ENCODE measurements around the gene PAFAH2. TPM values are rescaled to one million over a fixed set of nuclear protein-coding genes. Genes with fewer than 3 reads are reported as not detected.

Gene PAFAH2
- polyA plus RNA-seq, 4 donors: 17.2 to 32.7 (median 26.1) TPM

- no peak for FAIRE-seq
Measured at GRCh38 chr1:26035203-26035958, 37.5 kb upstream of the PAFAH2 start.

GRCh38 chr1:26034504-26035202 lies 36.8 kb upstream of the PAFAH2 start:
- FAIRE-seq: no peak
- peak overlapping the region; percentile 49 to 78 (median 78) for H3K4me3 ChIP-seq (ENCODE audit: low read depth in 1 of 3, low read length in 3 of 3)
- no peak overlapping the region for H3K27ac ChIP-seq (ENCODE audit: low read depth in 1 of 3, low read length in 2 of 3)
- no peaks in the 10 kb centered on the region for H3K9me3 ChIP-seq (ENCODE audit: control insufficient read depth in 2 of 2, insufficient read depth in 1 of 2, low read depth in 1 of 2, low read length in 1 of 2)
- no peak for DNase-seq
- H3K4me1 ChIP-seq (ENCODE audit: control insufficient read depth in 3 of 3, insufficient read depth in 2 of 3, low read depth in 1 of 3, low read length in 2 of 3): peaks cover 0 to 23% (median 3%) of the 10 kb centered on the region in 3 donors
- peaks cover 0 to 11% (median 0%) of the 10 kb centered on the region in 3 donors for H3K27me3 ChIP-seq (ENCODE audit: control insufficient read depth in 3 of 3, insufficient read depth in 3 of 3, low read length in 3 of 3)
- 12 to 18% (median 16%) methylated on average over 14 to 15 of the region's 15 CpGs for WGBS, 3 donors
- H3K36me3 ChIP-seq (ENCODE audit: control insufficient read depth in 3 of 3, insufficient read depth in 2 of 3, low read depth in 1 of 3, low read length in 3 of 3): peaks cover 0 to 29% (median 0%) of the 10 kb centered on the region in 3 donors

More at GRCh38 chr1:26035203-26035958, 37.5 kb upstream of the PAFAH2 start:
- Histone ChIP-seq H3K27ac (ENCODE audit: low read depth in 1 of 3, low read length in 2 of 3) (peak overlapping the region; percentile 26 to 87 (median 77)), H3K4me1 (ENCODE audit: control insufficient read depth in 3 of 3, insufficient read depth in 2 of 3, low read depth in 1 of 3, low read length in 2 of 3) (peaks cover 0 to 23% (median 3%) of the 10 kb centered on the region in 3 donors), H3K36me3 (ENCODE audit: control insufficient read depth in 3 of 3, insufficient read depth in 2 of 3, low read depth in 1 of 3, low read length in 3 of 3) (peaks cover 0 to 34% (median 0%) of the 10 kb centered on the region in 3 donors), H3K9me3 (ENCODE audit: control insufficient read depth in 2 of 2, insufficient read depth in 1 of 2, low read depth in 1 of 2, low read length in 1 of 2) (no peaks in the 10 kb centered on the region), H3K4me3 (ENCODE audit: low read depth in 1 of 3, low read length in 3 of 3) (peak overlapping the region; percentile 49 to 78 (median 78)), H3K27me3 (ENCODE audit: control insufficient read depth in 3 of 3, insufficient read depth in 3 of 3, low read length in 3 of 3) (peaks cover 0 to 11% (median 0%) of the 10 kb centered on the region in 3 donors)
- peak; percentile 92 to 96 for DNase-seq
- WGBS, 3 donors: 1% methylated on average over 35 to 60 of the region's 60 CpGs

GRCh38 chr1:26032656-26033357 lies 34.9 kb upstream of the PAFAH2 start:
- Histone ChIP-seq H3K27ac (ENCODE audit: low read depth in 1 of 3, low read length in 2 of 3) (no peak overlapping the region), H3K9me3 (ENCODE audit: control insufficient read depth in 2 of 2, insufficient read depth in 1 of 2, low read depth in 1 of 2, low read length in 1 of 2) (no peaks in the 10 kb centered on the region), H3K27me3 (ENCODE audit: control insufficient read depth in 3 of 3, insufficient read depth in 3 of 3, low read length in 3 of 3) (peaks cover 0 to 11% (median 0%) of the 10 kb centered on the region in 3 donors), H3K36me3 (ENCODE audit: control insufficient read depth in 3 of 3, insufficient read depth in 2 of 3, low read depth in 1 of 3, low read length in 3 of 3) (peaks cover 0 to 10% (median 0%) of the 10 kb centered on the region in 3 donors), H3K4me1 (ENCODE audit: control insufficient read depth in 3 of 3, insufficient read depth in 2 of 3, low read depth in 1 of 3, low read length in 2 of 3) (peaks cover 0 to 19% (median 3%) of the 10 kb centered on the region in 3 donors), H3K4me3 (ENCODE audit: low read depth in 1 of 3, low read length in 3 of 3) (no peak overlapping the region)
- no peak for DNase-seq
- FAIRE-seq: no peak
- 76 to 85% (median 81%) methylated on average over 12 of the region's 12 CpGs for WGBS, 3 donors

GRCh38 chr1:26031611-26032220 lies 33.9 kb upstream of the PAFAH2 start:
- H3K4me1 ChIP-seq (ENCODE audit: control insufficient read depth in 3 of 3, insufficient read depth in 2 of 3, low read depth in 1 of 3, low read length in 2 of 3): peaks cover 0 to 12% (median 3%) of the 10 kb centered on the region in 3 donors
- no peak overlapping the region for H3K4me3 ChIP-seq (ENCODE audit: low read depth in 1 of 3, low read length in 3 of 3)
- FAIRE-seq (no peak), DNase-seq (no peak)
- peaks cover 0 to 11% (median 0%) of the 10 kb centered on the region in 3 donors for H3K27me3 ChIP-seq (ENCODE audit: control insufficient read depth in 3 of 3, insufficient read depth in 3 of 3, low read length in 3 of 3)
- no peak overlapping the region for H3K27ac ChIP-seq (ENCODE audit: low read depth in 1 of 3, low read length in 2 of 3)
- peaks cover 0 to 2% (median 0%) of the 10 kb centered on the region in 3 donors for H3K36me3 ChIP-seq (ENCODE audit: control insufficient read depth in 3 of 3, insufficient read depth in 2 of 3, low read depth in 1 of 3, low read length in 3 of 3)
- no peaks in the 10 kb centered on the region for H3K9me3 ChIP-seq (ENCODE audit: control insufficient read depth in 2 of 2, insufficient read depth in 1 of 2, low read depth in 1 of 2, low read length in 1 of 2)
- 63 to 77% (median 66%) methylated on average over 3 of the region's 3 CpGs for WGBS, 3 donors

- 61 to 74% (median 69%) methylated on average over 4 of the region's 4 CpGs for WGBS, 3 donors
- Histone ChIP-seq H3K27me3 (ENCODE audit: control insufficient read depth in 3 of 3, insufficient read depth in 3 of 3, low read length in 3 of 3) (peaks cover 0 to 11% (median 0%) of the 10 kb centered on the region in 3 donors), H3K36me3 (ENCODE audit: control insufficient read depth in 3 of 3, insufficient read depth in 2 of 3, low read depth in 1 of 3, low read length in 3 of 3) (no peaks in the 10 kb centered on the region), H3K9me3 (ENCODE audit: control insufficient read depth in 2 of 2, insufficient read depth in 1 of 2, low read depth in 1 of 2, low read length in 1 of 2) (no peaks in the 10 kb centered on the region), H3K27ac (ENCODE audit: low read depth in 1 of 3, low read length in 2 of 3) (no peak overlapping the region), H3K4me3 (ENCODE audit: low read depth in 1 of 3, low read length in 3 of 3) (no peak overlapping the region), H3K4me1 (ENCODE audit: control insufficient read depth in 3 of 3, insufficient read depth in 2 of 3, low read depth in 1 of 3, low read length in 2 of 3) (peaks cover 0 to 7% (median 3%) of the 10 kb centered on the region in 3 donors)
- FAIRE-seq: no peak
- no peak for DNase-seq
Measured at GRCh38 chr1:26031196-26031595, 33.3 kb upstream of the PAFAH2 start.

- Histone ChIP-seq H3K4me1 (ENCODE audit: control insufficient read depth in 3 of 3, insufficient read depth in 2 of 3, low read depth in 1 of 3, low read length in 2 of 3) (peaks cover 0 to 5% (median 3%) of the 10 kb centered on the region in 3 donors), H3K4me3 (ENCODE audit: low read depth in 1 of 3, low read length in 3 of 3) (no peak overlapping the region), H3K27me3 (ENCODE audit: control insufficient read depth in 3 of 3, insufficient read depth in 3 of 3, low read length in 3 of 3) (peaks cover 0 to 11% (median 0%) of the 10 kb centered on the region in 3 donors), H3K27ac (ENCODE audit: low read depth in 1 of 3, low read length in 2 of 3) (no peak overlapping the region), H3K36me3 (ENCODE audit: control insufficient read depth in 3 of 3, insufficient read depth in 2 of 3, low read depth in 1 of 3, low read length in 3 of 3) (no peaks in the 10 kb centered on the region), H3K9me3 (ENCODE audit: control insufficient read depth in 2 of 2, insufficient read depth in 1 of 2, low read depth in 1 of 2, low read length in 1 of 2) (no peaks in the 10 kb centered on the region)
- WGBS, 3 donors: 62 to 76% (median 75%) methylated on average over 7 of the region's 7 CpGs
- FAIRE-seq (no peak), DNase-seq (no peak)
Measured at GRCh38 chr1:26029864-26030481, 32.1 kb upstream of the PAFAH2 start.

GRCh38 chr1:26029054-26029863 lies 31.4 kb upstream of the PAFAH2 start:
- no peaks in the 10 kb centered on the region for H3K36me3 ChIP-seq (ENCODE audit: control insufficient read depth in 3 of 3, insufficient read depth in 2 of 3, low read depth in 1 of 3, low read length in 3 of 3)
- H3K27me3 ChIP-seq (ENCODE audit: control insufficient read depth in 3 of 3, insufficient read depth in 3 of 3, low read length in 3 of 3): peaks cover 0 to 5% (median 0%) of the 10 kb centered on the region in 3 donors
- FAIRE-seq: no peak
- H3K9me3 ChIP-seq (ENCODE audit: control insufficient read depth in 2 of 2, insufficient read depth in 1 of 2, low read depth in 1 of 2, low read length in 1 of 2): no peaks in the 10 kb centered on the region
- no peak for DNase-seq
- 49 to 67% (median 52%) methylated on average over 15 of the region's 15 CpGs for WGBS, 3 donors
- H3K4me1 ChIP-seq (ENCODE audit: control insufficient read depth in 3 of 3, insufficient read depth in 2 of 3, low read depth in 1 of 3, low read length in 2 of 3): peaks cover 0 to 8% (median 0%) of the 10 kb centered on the region in 3 donors
- H3K4me3 ChIP-seq (ENCODE audit: low read depth in 1 of 3, low read length in 3 of 3): no peak overlapping the region
- H3K27ac ChIP-seq (ENCODE audit: low read depth in 1 of 3, low read length in 2 of 3): no peak overlapping the region
